Neural progenitor cell (in vitro differentiated cells): ENCODE measurements around the gene SNCAIP.

Source experiments
- CTCF ChIP-seq: fragments of 200-600 bp; sonication (generic); IDR thresholded peaks from 2 replicates; pipeline ENCODE4 v1.5.1; 2017; ENCODE audit warnings: antibody characterized with exemption, mild to moderate bottlenecking
- EZH2 ChIP-seq: fragments of 200-600 bp; sonication (generic); IDR thresholded peaks from 2 replicates; pipeline ENCODE4 v1.6.1; 2017; ENCODE audit warnings: antibody characterized with exemption, mild to moderate bottlenecking, moderate library complexity
- EZH2phosphoT487 ChIP-seq: fragments of 200-600 bp; sonication (generic); IDR thresholded peaks from 2 replicates; pipeline ENCODE4 v1.6.1; 2017; ENCODE audit warnings: antibody characterized with exemption

- TF ChIP-seq CTCF: no peak
- TF ChIP-seq EZH2phosphoT487: no peak
- TF ChIP-seq EZH2: no peak
Observed at GRCh38 chr5:122385286-122385685, 73.2 kb downstream of the SNCAIP start.
